Astrocyte of the cerebellum (primary cell): ENCODE results near the gene SLC7A14.
A peak's percentile ranks its signal among the peaks of the same experiment; 100 is the strongest.
"Not testable (repeated sequence)": the region's sequence is repeated elsewhere in the genome, so short reads cannot be mapped to it uniquely, and the experiment has no call there.

ENCODE experiments used
- DNase-seq: peaks from one replicate; pipeline ENCODE4 v3.0.0-alpha.2; 2011; ENCODE audit warnings: low read depth
- H3K4me3 ChIP-seq: 2 replicates; pipeline ENCODE4 v1.5.1; 2011; ENCODE audit warnings: mild to moderate bottlenecking, low read depth, low read length, moderate library complexity
- in situ Hi-C: cut with HindIII; loops from 2 replicates; pipeline ENCODE4 v1.10.0; 2017; ENCODE audit warnings: low sequenced_read_pairs
- TF ChIP-seq, protein P1 (sequence below): IDR thresholded peaks from 2 replicates; pipeline ENCODE4 v1.5.1; 2012; ENCODE audit warnings: low read length, low read depth, moderate library complexity, mild to moderate bottlenecking; ENCODE audit errors: missing control alignments

Gene SLC7A14

GRCh38 chr3:170584585-170585007 lies 1.3 kb downstream of the SLC7A14 start:
- peak overlapping the region; percentile 45 for H3K4me3 ChIP-seq
- TF ChIP-seq, protein P1, sequence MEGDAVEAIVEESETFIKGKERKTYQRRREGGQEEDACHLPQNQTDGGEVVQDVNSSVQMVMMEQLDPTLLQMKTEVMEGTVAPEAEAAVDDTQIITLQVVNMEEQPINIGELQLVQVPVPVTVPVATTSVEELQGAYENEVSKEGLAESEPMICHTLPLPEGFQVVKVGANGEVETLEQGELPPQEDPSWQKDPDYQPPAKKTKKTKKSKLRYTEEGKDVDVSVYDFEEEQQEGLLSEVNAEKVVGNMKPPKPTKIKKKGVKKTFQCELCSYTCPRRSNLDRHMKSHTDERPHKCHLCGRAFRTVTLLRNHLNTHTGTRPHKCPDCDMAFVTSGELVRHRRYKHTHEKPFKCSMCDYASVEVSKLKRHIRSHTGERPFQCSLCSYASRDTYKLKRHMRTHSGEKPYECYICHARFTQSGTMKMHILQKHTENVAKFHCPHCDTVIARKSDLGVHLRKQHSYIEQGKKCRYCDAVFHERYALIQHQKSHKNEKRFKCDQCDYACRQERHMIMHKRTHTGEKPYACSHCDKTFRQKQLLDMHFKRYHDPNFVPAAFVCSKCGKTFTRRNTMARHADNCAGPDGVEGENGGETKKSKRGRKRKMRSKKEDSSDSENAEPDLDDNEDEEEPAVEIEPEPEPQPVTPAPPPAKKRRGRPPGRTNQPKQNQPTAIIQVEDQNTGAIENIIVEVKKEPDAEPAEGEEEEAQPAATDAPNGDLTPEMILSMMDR = no peak
- DNase-seq = peak; percentile 50
- in situ Hi-C loops = no loop called here

- in situ Hi-C loops = no loop called here
- no peak for DNase-seq
- no peak overlapping the region for H3K4me3 ChIP-seq
- TF ChIP-seq, protein P1 = no peak
Observed at GRCh38 chr3:170579646-170580045, 6.2 kb downstream of the SLC7A14 start.

- peak; percentile 24 for DNase-seq
- in situ Hi-C loops = no loop called here
- TF ChIP-seq, protein P1 = no peak
- H3K4me3 ChIP-seq = no peak overlapping the region
Observed at GRCh38 chr3:170572665-170573253, 13.1 kb downstream of the SLC7A14 start.

DNA sequence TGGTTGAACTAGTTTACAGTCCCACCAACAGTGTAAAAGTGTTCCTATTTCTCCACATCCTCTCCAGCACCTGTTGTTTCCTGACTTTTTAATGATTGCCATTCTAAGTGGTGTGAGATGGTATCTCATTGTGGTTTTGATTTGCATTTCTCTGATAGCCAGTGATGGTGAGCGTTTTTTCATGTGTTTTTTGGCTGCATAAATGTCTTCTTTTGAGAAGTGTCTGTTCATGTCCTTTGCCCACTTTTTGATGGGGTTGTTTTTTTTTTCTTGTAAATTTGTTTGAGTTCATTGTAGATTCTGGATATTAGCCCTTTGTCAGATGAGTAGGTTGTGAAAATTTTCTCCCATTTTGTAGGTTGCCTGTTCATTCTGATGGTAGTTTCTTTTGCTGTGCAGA lies 18.3 kb downstream of the SLC7A14 start:
- in situ Hi-C loops, H3K4me3 ChIP-seq, DNase-seq: not testable (repeated sequence)

DNA sequence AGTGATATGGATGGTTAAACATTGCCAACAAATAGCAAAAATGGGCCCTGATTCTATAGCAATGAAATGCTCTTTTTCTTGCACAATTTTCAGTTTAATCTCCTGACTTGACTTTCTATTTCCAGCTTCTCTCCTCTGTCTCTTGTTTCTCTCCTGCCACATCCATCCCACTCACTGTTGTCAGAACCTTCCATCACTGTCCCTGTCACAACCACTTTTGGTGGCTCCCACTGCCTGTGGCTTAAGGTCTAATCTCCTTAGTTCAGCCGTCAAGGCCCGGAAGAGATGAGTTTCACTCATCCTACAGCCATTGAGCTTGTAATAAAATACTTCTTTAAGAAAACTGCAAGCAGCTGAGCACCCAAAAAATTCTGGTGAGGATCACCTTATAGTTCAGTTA lies 19.5 kb downstream of the SLC7A14 start:
- in situ Hi-C loops = no loop called here
- no peak overlapping the region for H3K4me3 ChIP-seq
- TF ChIP-seq, protein P1 = no peak
- DNase-seq = no peak

- H3K4me3 ChIP-seq = no peak overlapping the region
- in situ Hi-C loops = no loop called here
- TF ChIP-seq, protein P1 = no peak
- no peak for DNase-seq
Observed at GRCh38 chr3:170565495-170565894, 20.4 kb downstream of the SLC7A14 start.

- in situ Hi-C loops = loop anchor here (5.0 kb wide), 1 partner anchor 78 kb away; no protein-coding TSS in a partner anchor
- DNase-seq = no peak
- TF ChIP-seq, protein P1 = no peak
- H3K4me3 ChIP-seq = no peak overlapping the region
Observed at GRCh38 chr3:170564664-170565063, 21.2 kb downstream of the SLC7A14 start.
